ENCODE data around the gene LAMB1. TPM values are rescaled to one million over a fixed set of nuclear protein-coding genes. Genes with fewer than 3 reads are reported as not detected.

Gene LAMB1
- total and polyA plus RNA-seq, 2 of the 13 experiments (the other 11 are each of a cell fraction or from before 2014, with no cell fraction given): 109 to 124 TPM

- TF ChIP-seq ZBTB40 (IDR thresholded peaks at IDR 0.05) (no peak), ZBTB40 (CRISPR knock-in tag; IDR thresholded peaks at IDR 0.05) (no peak)
Measured at GRCh38 chr7:107962817-107963216, 40.1 kb downstream of the LAMB1 start (continued).

- WGBS (ENCODE audit: low lambda C conversion rate): 82% methylated on average over 9 of the region's 9 CpGs
- no peak for ATAC-seq
- no peak overlapping the region for H2AFZ ChIP-seq (ENCODE audit: low read length)
- H4K20me1 ChIP-seq (ENCODE audit: insufficient read depth, low read length): no peaks in the 10 kb centered on the region
- no peak for FAIRE-seq
- in situ Hi-C loops (cut with HindIII; ENCODE audit: extremely low pct_ligation_motif_present, low pct_unique_long_range_greater_than_20kb) (no loop called here), intact Hi-C loops (cut with micrococcal nuclease; ENCODE audit: unreplicated experiment) (no loop called here)
- TF ChIP-seq ZNF101 (CRISPR knock-in tag; IDR thresholded peaks at IDR 0.05; ENCODE audit: borderline replicate concordance, low read depth) (no peak), ZNF121 (CRISPR knock-in tag; IDR thresholded peaks at IDR 0.05) (no peak), TP53 (CRISPR knock-in tag; conservative IDR thresholded peaks at IDR 0.05) (no peak), YY1 (IDR thresholded peaks at IDR 0.05; ENCODE audit: insufficient read depth, insufficient replicate concordance, low read depth, low read length) (no peak), NPAS2 (CRISPR knock-in tag; IDR thresholded peaks at IDR 0.05; ENCODE audit: borderline replicate concordance) (no peak)
- TF ChIP-seq, protein P1, sequence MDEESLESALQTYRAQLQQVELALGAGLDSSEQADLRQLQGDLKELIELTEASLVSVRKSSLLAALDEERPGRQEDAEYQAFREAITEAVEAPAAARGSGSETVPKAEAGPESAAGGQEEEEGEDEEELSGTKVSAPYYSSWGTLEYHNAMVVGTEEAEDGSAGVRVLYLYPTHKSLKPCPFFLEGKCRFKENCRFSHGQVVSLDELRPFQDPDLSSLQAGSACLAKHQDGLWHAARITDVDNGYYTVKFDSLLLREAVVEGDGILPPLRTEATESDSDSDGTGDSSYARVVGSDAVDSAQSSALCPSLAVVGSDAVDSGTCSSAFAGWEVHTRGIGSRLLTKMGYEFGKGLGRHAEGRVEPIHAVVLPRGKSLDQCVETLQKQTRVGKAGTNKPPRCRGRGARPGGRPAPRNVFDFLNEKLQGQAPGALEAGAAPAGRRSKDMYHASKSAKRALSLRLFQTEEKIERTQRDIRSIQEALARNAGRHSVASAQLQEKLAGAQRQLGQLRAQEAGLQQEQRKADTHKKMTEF (CRISPR knock-in tag; IDR thresholded peaks at IDR 0.05): no peak
- H3K9me3 ChIP-seq (ENCODE audit: low read length): no peaks in the 10 kb centered on the region
- ChIA-PET CTCF (ENCODE audit: low intra/inter-chr PET ratio, low total read pairs) (no interaction called here), POLR2A (no interaction called here)
- H3K27ac ChIP-seq (ENCODE audit: extremely low read length, insufficient read depth, low read length): no peak overlapping the region
- no peak overlapping the region for H3K9ac ChIP-seq (ENCODE audit: insufficient read depth, low read depth, low read length)
- no peaks in the 10 kb centered on the region for H3K79me2 ChIP-seq (ENCODE audit: insufficient read depth, low read length)
- no peaks in the 10 kb centered on the region for H3K27me3 ChIP-seq (ENCODE audit: control insufficient read depth in 1 of 2, insufficient read depth in 2 of 2, low read length in 2 of 2)
- DNase-seq (ENCODE audit: low spot score): no peak
- no peak overlapping the region for H3K4me2 ChIP-seq (ENCODE audit: low read depth, low read length)
- BruUV-seq (replicated peaks): no TSS peak
- H3K36me3 ChIP-seq (replicated peaks in 1 of 2; ENCODE audit: control insufficient read depth in 1 of 2, insufficient read depth in 2 of 2, low read length in 2 of 2): peaks cover 27 to 83% of the 10 kb centered on the region in 2 experiments
- H3K4me3 ChIP-seq (replicated peaks in 1 of 3; ENCODE audit: insufficient read depth in 1 of 3, low read depth in 2 of 3, low read length in 3 of 3): no peak overlapping the region
- peaks cover 12% of the 10 kb centered on the region for H3K4me1 ChIP-seq (ENCODE audit: insufficient read depth, low read length)
Measured at GRCh38 chr7:107961405-107961804, 41.6 kb downstream of the LAMB1 start.

Measured in HepG2 (cell line).